Measurements from ENCODE around the gene TM7SF2. TPM values are rescaled to one million over a fixed set of nuclear protein-coding genes. Genes with fewer than 3 reads are reported as not detected.

The TM7SF2 gene
- total and polyA plus RNA-seq, 2 of the 13 experiments (the other 11 are each of a cell fraction or from before 2014, with no cell fraction given) = 56.0 to 66.9 TPM

DNA sequence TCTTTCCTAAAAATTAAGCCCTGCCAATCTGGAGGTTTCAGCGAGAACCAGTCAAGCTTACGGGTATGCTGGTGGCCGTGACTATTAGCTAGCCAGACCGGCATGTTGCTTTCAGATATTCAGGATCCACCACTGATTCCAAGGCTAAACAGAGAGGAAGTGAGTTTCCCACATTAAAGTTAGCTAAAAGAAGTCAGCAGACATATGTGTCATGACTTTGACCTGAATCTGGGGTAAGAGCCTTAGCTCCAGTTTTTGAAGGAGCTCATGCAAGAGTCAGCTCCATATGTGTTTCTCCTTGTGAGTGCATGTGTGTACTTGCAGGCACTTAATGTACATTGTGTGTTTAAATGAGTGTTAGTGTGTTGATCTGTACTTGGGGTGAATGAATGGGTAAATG, 26.2 kb upstream of the TM7SF2 start:
- Histone ChIP-seq H3K4me1 (ENCODE audit: insufficient read depth, low read length) (peaks cover 33% of the 10 kb centered on the region), H3K4me3 (replicated peaks in 1 of 3; ENCODE audit: insufficient read depth in 1 of 3, low read depth in 2 of 3, low read length in 3 of 3) (0 out of 6 replicates have a peak overlapping the region, but pooled peaks of 2 of the 3 experiments have one; percentile 70 to 99), H3K36me3 (replicated peaks in 1 of 2; ENCODE audit: control insufficient read depth in 1 of 2, insufficient read depth in 2 of 2, low read length in 2 of 2) (peaks cover 16 to 23% of the 10 kb centered on the region in 2 experiments), H3K9me3 (ENCODE audit: low read length) (no peaks in the 10 kb centered on the region), H3K79me2 (ENCODE audit: insufficient read depth, low read length) (peaks cover 31% of the 10 kb centered on the region), H2AFZ (ENCODE audit: low read length) (no peak overlapping the region), H3K4me2 (ENCODE audit: low read depth, low read length) (peak overlapping the region; percentile 93), H3K9ac (ENCODE audit: insufficient read depth, low read depth, low read length) (peak overlapping the region; percentile 95; the same call in 1 of the 2 replicates), H3K27ac (ENCODE audit: extremely low read length, insufficient read depth, low read length) (peak overlapping the region; percentile 83), H4K20me1 (ENCODE audit: insufficient read depth, low read length) (no peaks in the 10 kb centered on the region), H3K27me3 (ENCODE audit: control insufficient read depth in 1 of 2, insufficient read depth in 2 of 2, low read length in 2 of 2) (no peaks in the 10 kb centered on the region; a peak in 1 of 5 replicates)
- TF ChIP-seq, protein P1, sequence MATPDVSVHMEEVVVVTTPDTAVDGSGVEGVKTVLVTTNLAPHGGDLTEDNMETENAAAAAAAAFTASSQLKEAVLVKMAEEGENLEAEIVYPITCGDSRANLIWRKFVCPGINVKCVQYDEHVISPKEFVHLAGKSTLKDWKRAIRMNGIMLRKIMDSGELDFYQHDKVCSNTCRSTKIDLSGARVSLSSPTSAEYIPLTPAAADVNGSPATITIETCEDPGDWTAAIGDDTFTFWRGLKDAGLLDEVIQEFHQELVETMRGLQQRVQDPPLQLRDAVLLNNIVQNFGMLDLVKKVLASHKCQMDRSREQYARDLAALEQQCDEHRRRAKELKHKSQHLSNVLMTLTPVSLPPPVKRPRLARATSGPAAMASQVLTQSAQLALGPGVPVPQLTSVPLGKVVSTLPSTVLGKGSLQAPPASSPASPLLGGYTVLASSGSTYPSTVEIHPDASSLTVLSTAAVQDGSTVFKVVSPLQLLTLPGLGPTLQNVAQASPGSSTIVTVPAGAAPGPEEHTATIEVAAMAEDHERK (CRISPR knock-in tag; IDR thresholded peaks at IDR 0.05; ENCODE audit: low read depth) = no peak
- TF ChIP-seq REXO4 (CRISPR knock-in tag; IDR thresholded peaks at IDR 0.05; ENCODE audit: borderline replicate concordance) (no peak), NFKB2 (CRISPR knock-in tag; IDR thresholded peaks at IDR 0.05; ENCODE audit: borderline replicate concordance) (no peak), HNRNPK (IDR thresholded peaks at IDR 0.05; ENCODE audit: low read depth, low read length, poor library complexity, severe bottlenecking) (no peak), PHF21A (CRISPR knock-in tag; IDR thresholded peaks at IDR 0.05) (no peak), ZIK1 (CRISPR knock-in tag; IDR thresholded peaks at IDR 0.05; ENCODE audit: borderline replicate concordance, low read depth) (no peak), PLRG1 (conservative IDR thresholded peaks at IDR 0.05) (no peak), FOSL2 (CRISPR knock-in tag; IDR thresholded peaks at IDR 0.05) (no peak), ATF7-NPFF (CRISPR knock-in tag; IDR thresholded peaks at IDR 0.05; ENCODE audit: low read depth) (no peak), ZNF460 (CRISPR knock-in tag; IDR thresholded peaks at IDR 0.05; ENCODE audit: borderline replicate concordance) (no peak)
- TF ChIP-seq, protein P2, sequence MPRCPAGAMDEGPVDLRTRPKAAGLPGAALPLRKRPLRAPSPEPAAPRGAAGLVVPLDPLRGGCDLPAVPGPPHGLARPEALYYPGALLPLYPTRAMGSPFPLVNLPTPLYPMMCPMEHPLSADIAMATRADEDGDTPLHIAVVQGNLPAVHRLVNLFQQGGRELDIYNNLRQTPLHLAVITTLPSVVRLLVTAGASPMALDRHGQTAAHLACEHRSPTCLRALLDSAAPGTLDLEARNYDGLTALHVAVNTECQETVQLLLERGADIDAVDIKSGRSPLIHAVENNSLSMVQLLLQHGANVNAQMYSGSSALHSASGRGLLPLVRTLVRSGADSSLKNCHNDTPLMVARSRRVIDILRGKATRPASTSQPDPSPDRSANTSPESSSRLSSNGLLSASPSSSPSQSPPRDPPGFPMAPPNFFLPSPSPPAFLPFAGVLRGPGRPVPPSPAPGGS (CRISPR knock-in tag; IDR thresholded peaks at IDR 0.05) = no peak
- TF ChIP-seq, protein P3, sequence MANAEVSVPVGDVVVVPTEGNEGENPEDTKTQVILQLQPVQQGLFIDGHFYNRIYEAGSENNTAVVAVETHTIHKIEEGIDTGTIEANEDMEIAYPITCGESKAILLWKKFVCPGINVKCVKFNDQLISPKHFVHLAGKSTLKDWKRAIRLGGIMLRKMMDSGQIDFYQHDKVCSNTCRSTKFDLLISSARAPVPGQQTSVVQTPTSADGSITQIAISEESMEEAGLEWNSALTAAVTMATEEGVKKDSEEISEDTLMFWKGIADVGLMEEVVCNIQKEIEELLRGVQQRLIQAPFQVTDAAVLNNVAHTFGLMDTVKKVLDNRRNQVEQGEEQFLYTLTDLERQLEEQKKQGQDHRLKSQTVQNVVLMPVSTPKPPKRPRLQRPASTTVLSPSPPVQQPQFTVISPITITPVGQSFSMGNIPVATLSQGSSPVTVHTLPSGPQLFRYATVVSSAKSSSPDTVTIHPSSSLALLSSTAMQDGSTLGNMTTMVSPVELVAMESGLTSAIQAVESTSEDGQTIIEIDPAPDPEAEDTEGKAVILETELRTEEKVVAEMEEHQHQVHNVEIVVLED (CRISPR knock-in tag; IDR thresholded peaks at IDR 0.05; ENCODE audit: borderline replicate concordance) = no peak
- no peak for ATAC-seq
- WGBS (ENCODE audit: low lambda C conversion rate) = 96% methylated on average over 4 of the region's 4 CpGs
- POLR2A ChIA-PET = no interaction called here
- FAIRE-seq = no peak
- in situ Hi-C loops (cut with HindIII; ENCODE audit: extremely low pct_ligation_motif_present, low pct_unique_long_range_greater_than_20kb) = no loop called here
- no peak for DNase-seq (ENCODE audit: low spot score)
- BruUV-seq (replicated peaks) = no TSS peak
- CTCF ChIA-PET (ENCODE audit: low intra/inter-chr PET ratio, low total read pairs) = no interaction called here
- intact Hi-C loops (cut with micrococcal nuclease; ENCODE audit: unreplicated experiment) = no loop called here

Measured in HepG2 (cell line).